GM21381 (cell line): Measurements from ENCODE around the gene CDH12.
"Not testable (repeated sequence)": the region's sequence is repeated elsewhere in the genome, so short reads cannot be mapped to it uniquely, and the experiment has no call there.

Experiments
- ATAC-seq: cut with Tn5 transposase; IDR thresholded peaks from one replicate; pipeline ENCODE4 v1.9.1; 2021; ENCODE audit warnings: mild to moderate bottlenecking, moderate library complexity; ENCODE audit not compliant: unreplicated experiment

The CDH12 gene

DNA sequence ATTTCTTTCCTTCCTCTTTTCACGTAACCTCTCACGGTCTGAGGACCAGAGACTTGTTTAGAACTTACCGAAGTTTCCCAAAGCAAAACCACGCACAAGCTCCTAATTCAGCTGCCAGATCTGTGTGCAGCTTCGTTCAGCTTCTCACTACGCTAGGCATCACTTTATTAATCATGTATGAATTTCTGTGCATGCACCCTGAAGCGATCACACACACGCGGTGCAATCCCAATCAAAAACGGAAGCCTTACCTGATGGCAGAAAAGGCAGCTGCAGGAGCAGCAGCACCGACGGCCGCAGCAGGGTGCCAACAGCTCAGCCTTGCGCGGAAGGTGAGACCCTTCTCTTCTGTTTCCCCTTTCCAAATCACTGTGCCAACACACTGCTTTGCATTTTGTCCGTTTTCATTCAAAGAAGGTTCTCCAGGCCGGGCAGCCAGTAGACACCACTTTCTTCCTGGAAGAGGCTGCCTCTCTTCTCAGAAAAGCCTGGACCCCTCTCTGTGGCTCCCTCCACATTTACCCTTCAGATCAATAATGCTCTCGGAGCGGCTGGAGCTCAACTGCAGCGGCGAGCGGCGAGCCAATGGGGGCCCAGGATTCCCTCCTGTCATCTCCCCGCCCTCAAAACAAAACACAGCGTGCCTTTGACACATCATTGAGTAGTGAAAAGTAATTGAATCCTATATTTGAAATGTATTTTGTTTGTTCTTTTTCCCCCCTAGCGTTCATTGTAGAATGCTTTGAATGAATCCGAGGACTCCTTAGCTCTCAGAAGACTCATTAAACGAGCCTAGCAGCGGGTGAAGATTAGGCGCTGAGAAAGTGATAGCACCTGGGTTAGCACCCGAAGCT is at the start of gene CDH12:
TSS of gene CDH12 (minus strand) at position 538 of the 854 bp plus-strand sequence.
- ATAC-seq: no peak

DNA sequence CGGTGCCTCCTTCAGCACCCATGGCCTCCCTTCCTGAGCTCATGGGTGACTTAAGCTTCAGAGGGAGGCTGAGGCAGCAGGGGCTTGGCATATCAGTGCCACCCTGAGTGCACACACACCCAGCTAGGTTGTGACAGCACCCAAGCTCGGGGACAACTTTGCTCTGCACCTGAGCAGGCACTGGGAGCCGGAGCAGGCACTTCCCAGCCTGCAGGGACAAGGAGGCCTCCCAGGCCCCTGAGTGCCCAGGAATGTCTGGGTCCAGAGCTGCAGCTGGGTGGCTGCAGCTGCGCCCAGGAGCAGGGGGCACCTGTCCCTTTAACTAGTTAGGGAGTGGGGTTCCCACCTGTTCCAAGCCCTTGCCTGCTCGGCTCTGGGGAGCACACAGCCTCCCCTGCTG is 48.7 kb upstream of the CDH12 start:
- ATAC-seq: no peak

DNA sequence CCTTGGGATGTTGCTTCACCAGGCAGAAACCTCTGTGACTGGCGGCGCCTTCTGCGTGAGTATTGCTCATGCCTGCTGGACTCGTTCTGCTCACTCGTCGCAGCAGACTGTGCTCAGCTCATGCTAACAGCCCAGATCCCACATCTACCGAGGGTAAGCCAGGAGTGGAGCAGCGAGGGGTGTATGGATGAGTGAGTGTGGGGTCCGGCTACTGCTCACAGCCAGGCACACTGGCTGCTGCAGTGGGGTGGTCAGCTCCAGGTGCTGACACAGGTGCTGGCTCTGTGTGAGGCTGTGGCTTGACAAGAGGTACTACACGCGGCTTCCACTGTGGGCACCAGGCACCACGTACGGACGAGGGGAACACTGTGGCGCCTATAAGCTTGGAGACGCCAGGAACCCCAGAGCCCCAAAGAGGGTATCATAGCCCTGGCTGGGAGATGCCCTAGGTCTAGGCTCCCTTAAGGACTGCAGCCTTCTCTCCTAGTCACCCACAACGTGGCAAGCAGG is 47.7 kb upstream of the CDH12 start:
- no peak for ATAC-seq

DNA sequence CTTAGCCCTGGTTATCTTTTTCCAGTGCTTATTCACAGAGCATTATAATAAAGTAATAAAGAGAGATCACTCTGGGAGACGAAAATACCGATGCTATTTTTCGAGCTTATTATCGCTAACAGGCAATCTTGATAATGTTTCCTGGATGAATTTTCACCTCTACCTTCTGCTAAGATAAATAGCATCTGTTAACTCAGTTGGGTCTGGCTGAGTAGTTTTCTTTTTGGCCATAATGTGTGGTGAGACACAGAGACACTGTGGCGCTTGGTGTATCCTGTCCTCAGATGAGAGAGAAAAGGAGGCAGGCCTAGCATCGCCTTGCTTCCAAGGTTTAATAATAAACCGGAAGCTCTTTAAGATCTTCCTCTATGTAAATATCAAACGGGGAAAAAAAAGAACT is 46.2 kb upstream of the CDH12 start:
- ATAC-seq: no peak

DNA sequence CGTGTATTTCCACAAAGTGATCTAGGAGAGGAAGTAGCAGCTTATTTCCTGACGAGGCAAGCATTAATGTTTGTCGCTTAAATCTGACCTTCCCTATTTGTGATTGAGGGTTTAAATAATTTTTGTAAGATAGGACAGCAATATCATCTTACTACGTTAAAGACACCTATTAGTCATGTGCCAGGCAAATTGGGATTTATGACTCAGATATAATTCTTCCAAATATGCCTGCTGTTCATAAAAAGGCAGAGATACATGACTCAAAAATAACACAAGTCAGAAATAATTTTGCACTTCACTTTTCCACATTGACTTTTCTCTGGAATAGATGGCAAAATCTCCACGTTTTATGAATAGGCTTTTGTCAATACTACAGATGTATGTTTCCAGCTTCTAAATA is 43.0 kb upstream of the CDH12 start:
- ATAC-seq: no peak

DNA sequence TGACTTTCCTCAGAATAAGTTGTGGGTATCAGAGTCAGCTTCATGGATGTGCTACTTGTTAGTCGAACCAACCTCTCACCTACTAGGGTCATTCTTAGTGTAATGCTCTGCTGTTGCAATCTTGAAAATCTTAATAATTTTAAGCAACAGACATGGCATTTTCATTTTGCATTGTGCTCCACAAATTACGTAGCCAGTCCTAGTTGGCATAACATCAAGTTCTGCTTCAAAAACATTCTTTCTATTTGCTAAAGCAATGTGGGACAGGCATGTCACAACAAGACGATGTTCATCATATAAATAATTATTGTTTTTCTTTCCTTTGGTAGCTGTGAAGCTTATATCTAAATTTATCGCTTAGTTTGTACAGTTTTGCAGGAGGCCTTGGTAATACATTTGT is 39.3 kb upstream of the CDH12 start:
- no peak for ATAC-seq

DNA sequence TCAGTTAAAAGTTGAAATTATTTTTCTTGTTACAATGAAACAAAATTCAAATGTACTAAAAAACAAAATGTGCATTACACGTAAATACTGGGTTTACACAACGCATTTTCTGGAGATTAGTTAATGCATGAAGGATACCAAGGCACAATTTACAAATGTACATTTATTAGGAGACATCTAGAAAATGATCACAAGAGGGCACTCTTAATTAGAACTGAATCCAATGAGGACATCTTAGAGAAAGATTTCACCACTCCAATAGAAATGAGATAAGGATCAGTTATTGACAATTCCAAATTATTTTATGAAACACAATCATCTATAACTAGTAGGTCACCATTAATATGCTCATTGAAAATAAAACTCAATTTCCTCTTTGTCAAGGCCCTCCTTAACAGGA is 36.6 kb upstream of the CDH12 start:
- no peak for ATAC-seq

DNA sequence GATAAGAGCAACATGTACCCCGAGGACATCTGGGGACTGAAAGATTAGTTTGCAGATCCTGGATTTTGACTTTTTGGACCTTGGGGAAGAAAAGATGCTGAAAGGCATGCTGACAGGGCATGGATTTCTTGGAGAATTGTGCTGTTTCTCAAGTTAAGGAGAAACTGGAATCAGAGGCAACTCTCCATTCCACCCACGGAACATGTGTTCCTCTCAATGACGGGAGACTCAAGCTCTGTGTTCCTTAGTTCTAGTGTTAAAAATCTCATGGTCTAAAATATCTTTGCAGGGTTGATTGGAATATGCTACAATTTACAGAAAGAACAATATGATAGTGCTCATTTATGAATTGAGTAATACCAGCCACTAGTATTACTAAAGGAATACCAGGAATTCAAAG is 34.4 kb upstream of the CDH12 start:
- ATAC-seq: no peak

DNA sequence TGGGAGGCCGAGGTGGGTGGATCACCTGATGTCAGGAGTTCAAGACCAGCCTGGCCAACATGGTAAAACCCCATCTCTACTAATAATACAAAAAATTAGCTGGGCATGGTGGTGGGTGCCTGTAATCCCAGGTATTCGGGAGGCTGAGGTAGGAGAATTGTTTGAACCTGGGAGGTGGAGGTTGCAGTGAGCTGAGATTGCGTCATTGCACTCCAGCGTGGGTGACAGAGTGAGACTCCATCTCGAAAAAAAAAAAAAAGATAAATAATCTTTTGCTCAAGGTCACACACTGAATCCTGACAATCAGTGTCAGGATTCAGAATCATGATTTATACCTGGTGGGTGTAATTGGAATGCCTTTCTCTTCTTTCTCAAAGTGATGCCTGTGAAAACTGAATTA is 5.8 kb upstream of the CDH12 start:
- not testable (repeated sequence) for ATAC-seq

DNA sequence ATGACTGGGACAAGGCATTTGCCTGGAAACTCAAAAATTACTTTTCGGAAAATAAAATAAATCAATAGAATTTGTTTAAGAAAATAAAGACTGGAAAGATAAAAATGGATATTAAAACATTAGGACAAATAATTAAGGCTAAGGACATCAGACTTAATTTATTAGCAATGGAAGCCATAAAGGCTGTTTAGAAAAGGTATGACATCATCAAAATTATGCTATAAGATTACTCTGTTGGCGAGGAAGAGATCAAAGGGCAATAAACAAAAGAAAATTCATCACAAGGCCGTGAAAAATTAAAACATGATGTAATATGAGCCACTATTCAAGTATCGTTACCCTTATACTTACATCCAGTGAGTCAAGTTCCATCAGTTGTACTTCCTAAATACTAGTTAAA is 2.7 kb upstream of the CDH12 start:
- no peak for ATAC-seq

DNA sequence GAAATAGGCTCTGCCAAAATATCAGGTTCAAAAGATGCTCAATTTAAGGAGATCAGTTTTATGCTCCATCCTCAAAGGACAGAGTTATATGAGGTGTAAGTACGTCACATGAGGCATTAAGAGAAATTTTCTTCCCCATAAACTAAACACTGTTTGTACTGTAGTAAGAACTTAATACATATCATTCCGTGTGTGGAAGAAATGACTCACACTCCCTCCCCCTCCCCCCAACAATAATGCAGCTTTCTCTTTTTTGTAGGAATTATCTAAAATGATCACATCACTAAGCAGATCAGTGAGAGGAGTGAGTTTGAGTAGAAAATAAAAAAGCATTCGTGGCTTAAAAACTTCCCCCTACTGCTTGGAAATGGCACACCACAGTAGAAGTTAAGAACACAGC is 2.2 kb downstream of the CDH12 start:
- ATAC-seq: no peak

DNA sequence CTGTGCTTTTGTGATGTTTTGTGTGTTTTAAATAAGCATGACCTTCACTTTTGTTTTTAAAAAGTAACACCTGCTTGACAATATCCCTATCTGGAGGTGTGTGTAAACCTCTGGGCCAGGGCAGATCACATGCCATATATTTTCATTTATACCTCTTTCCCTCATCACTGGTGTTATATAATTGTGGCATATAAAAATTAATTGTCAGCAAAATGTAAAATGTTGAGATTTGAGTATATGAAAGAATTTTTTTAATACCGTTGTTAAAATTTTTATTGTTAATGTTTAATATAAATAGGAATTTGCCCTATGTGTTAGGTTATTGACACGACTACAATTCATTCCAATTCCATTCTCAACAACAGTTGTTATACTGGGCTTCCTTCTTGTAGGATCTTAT is 6.5 kb downstream of the CDH12 start:
- ATAC-seq: no peak

DNA sequence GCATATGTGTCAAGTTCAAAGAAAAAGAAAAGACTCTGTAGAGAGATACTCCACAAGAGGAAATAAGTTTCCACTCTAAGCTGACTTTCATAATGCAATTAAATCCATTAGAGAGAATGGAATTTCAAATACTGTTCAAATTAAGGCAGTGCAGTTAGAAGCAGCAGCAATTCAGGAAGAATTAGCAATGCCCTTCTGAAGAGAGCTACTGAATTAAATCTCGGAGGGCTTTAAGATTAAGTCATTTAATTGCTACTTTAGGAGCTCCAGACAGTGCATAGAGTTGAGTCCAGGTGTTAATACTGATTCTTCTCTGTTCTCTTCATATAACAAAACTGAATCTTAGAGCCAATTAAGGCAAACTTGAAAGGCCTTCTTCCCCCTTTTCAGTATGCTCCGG is 8.5 kb downstream of the CDH12 start:
- ATAC-seq: no peak

DNA sequence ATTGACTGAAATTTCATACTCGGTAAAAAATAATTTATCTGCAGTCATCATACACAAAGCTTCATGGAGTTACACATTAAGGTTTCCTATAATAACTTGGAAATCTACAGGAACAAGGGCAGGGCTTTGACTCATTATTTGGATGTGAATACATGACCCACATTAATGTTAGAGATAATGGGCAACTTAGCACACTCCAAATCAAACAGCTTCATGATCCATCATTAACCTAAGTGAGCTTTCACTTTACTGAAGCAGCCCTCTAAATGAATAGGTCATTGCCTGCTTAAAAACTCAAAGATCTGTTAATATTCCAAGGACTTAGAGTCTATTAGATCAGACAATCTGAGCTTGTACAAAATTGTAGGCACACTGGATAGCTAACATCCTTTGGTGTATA is 9.0 kb downstream of the CDH12 start:
- no peak for ATAC-seq

DNA sequence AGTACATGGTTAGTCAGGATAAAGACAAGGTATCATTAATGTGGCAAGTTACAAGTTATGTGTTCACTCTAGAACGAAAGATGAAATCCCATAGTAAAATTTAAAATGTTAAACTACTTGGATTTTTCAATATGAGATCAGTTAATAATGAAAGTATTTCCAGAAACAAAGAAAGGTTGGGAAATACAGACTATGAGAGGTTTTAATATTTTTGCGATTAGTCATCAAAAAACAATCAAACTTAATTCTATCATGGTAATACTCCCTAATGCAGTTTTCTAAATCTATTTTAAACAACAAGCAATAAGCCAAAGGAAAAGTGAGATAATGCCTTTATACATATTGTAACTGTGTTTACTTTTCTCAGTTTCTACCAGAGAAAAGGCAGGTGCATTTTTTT is 10.6 kb downstream of the CDH12 start:
- ATAC-seq: no peak

DNA sequence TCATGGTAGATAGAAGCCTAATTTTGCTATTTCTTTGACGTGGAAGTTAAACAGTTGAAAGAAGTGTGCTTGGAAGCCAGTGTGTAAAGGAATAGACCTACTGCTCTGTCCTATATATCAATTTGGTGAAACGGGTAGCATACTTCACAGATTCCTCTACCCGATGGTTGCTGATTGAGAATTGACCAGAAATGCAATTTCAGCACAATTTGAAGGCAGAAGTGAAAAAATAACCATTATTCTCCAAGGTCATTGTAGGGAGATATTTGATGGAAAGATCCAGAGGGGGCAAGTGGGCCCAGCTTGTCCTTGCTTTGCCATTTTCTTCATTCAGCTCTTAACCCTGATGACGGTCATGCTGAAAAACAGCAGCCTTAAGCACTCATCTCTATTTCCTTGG is 15.3 kb downstream of the CDH12 start:
- no peak for ATAC-seq

DNA sequence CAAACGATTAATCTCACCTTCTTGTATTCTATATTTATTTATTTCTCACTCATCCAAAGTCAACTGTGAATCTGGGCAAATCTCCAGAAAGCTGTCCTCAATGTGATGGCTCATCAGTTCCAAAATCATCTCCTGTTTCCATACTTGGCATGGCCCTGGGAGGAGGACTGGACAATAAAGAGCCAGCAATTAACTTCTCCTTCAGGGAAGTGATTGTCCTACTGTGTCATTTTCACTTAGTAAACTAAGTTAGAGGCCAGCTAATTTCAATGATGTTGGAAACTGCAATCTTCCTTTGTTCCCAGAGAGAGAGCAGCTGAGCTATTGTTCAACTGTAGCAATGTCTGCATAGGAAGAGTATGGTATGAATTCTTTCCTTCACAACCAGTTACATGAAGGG is 17.5 kb downstream of the CDH12 start:
- ATAC-seq: no peak

DNA sequence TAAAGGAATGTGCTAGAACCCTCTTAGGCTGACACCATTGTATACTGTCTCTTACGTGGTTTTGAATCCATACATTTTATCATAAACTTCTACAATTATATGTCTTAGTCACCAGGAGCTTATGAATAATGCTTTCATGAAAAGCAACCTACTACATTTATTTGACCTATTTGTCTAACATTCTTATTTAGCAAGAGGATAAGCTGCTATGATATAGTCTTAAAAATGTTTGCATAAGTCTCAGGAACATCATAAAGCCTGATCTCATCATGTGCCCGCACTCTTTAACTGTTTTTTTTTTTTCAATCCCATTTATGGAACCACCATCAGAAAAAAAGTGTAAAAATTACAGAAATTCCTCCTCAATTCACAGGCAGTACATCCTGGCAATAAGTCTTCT is 59.7 kb downstream of the CDH12 start:
- ATAC-seq: no peak

DNA sequence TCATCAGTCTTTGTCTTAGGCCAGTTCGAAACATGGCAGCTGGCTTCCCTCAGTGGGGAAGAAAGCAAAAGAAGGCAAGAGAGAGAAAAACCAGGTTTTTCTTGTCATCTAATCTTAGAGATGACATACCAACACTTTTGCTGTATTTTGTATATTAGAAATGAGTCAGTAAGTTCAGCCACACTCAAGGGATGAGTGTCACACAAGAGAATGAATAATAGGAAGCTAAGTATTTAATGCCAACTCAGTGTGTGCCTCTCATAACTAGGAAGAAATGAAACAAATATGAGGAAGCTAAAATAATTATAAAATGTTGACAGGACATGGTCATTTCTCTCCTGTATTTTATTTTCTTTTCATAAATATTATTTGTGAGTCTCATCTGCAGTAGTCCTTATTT is 65.3 kb downstream of the CDH12 start:
- no peak for ATAC-seq

DNA sequence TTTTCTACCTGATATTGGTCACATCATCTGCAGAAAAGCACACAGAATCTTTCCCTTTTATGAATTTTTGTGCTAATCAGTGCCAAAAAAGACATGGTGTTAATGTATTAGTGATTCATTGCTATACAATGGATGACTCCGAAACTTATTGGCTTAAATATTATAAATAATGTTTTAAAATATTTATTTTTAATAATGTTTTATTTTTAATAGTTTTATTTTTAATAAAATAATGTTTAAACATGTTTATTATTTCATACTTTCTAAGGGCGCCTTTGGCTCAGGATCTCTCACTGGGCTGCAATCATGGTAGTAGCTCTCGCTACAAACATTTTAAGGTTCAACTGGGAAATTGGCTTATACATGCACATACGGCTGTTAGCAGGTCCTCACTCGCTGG is 65.7 kb downstream of the CDH12 start:
- no peak for ATAC-seq

DNA sequence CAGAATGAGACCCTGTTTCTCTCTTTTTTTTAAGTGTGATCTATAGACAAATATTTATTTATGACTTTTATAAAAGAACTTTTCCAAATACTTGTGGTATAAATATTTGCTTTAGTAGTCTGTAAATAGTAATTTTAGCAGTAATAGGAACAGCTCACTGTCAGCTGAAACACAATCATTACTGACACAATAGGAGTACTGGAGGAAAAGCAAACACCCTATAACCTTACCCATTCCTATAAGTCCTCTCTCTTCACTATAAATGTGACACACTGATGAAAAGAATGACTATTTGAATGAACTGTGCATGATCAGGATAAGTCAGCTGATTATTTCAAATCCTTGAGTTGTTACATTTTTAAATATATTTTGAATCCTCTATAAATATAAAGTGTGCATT is 72.4 kb downstream of the CDH12 start:
- no peak for ATAC-seq

DNA sequence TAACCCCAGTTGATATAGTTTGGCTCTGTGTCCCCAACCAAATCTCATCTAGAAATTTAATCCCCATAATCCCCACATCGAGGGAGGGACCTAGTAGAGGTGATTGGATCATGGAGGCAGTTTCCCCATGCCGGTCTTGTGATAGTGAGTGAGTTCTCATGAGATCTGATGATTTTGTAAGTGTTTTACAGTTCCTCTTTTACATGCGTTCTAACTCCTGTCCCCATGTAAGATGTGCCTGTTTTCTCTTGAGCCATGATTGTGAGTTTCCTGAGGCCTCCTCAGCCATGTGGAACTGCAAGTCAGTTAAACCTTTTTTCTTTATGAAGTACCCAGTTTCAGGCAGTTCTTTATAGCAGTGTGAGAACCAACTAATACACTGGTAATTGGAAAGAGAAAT is 73.6 kb downstream of the CDH12 start:
- ATAC-seq: no peak

DNA sequence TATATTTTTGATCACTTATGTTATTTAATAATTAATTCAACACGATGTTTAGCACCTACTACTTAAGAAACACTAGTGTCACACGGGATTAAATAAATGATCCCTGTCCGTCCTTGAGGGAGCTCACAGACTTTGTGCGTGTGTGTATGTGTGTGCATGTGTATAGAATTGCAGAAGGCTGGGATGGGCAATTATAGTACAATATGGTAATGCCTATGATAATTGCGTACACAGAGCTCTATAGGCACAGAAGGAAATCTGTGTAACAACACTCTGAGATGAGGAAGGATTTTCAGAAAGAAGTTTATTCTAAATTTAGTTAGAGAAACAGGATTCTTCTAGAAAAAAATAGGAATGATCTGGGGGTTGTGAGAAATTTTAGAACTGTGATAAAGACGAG is 76.9 kb downstream of the CDH12 start:
- ATAC-seq: no peak
